22Rv1 (cell line): ENCODE results near the gene CACTIN.

Source experiments
- ZFX ChIP-seq: fragments of 450-650 bp; IDR thresholded peaks from 2 replicates; pipeline ENCODE4 v1.6.1; 2017; ENCODE audit warnings: antibody characterized with exemption, borderline replicate concordance
- TF ChIP-seq, protein P1 (sequence below): fragments of 450-650 bp; IDR thresholded peaks from 2 replicates; pipeline ENCODE4 v1.5.1; 2017; ENCODE audit warnings: mild to moderate bottlenecking

DNA sequence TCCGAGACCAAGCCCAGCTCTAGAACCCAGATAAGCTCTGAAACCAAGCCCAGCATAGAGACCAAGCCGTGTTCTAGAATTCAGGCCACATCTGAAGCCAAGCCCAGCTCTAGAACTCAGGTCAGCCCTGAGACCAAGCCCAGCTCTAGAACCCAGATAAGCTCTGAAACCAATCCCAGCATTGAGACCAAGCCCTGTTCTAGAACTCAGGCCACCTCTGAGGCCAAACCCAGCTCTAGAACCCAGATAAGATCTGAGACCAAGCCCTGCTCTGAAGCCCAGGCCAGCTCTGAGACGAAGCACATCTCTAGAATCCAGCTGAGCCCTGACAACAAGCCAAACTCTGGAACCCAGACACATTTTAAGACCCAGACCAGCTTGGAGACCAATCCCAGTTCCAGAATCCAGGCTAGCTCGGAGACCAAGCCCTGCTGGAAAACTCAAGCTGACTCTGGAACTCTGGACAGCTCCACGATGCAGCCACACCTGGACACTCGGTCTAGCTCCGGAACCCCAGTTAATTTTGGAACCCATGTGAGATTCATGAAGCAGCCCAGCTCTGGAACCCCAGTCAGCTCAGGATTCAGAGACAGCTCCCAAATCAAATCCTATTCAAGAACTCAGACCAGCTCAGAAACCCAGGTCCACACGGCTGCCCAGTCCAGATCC, 35.5 kb downstream of the CACTIN start:
- TF ChIP-seq, protein P1, sequence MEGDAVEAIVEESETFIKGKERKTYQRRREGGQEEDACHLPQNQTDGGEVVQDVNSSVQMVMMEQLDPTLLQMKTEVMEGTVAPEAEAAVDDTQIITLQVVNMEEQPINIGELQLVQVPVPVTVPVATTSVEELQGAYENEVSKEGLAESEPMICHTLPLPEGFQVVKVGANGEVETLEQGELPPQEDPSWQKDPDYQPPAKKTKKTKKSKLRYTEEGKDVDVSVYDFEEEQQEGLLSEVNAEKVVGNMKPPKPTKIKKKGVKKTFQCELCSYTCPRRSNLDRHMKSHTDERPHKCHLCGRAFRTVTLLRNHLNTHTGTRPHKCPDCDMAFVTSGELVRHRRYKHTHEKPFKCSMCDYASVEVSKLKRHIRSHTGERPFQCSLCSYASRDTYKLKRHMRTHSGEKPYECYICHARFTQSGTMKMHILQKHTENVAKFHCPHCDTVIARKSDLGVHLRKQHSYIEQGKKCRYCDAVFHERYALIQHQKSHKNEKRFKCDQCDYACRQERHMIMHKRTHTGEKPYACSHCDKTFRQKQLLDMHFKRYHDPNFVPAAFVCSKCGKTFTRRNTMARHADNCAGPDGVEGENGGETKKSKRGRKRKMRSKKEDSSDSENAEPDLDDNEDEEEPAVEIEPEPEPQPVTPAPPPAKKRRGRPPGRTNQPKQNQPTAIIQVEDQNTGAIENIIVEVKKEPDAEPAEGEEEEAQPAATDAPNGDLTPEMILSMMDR = no peak
- TF ChIP-seq ZFX = no peak
